ENCODE results near the gene REV1.

Gene REV1

DNA sequence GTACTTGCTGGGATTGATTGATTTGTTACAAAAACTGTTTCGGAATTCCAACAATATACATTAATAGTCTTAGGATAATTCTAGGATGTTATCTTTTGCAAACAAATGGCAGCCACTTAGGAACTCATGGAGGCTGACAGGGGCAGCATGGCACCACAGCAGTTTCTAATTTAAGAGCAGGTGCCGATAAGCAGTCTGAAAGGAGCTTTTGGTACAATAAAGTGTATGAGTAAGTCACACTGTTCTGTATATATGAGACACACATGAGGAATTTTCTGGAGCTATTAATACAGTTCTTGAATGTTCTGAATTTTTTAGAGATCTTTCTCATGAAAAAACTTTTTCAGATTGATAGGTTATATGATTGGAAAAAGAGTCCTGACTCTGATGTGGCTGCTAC is 100.4 kb downstream of the REV1 start:
- H3K36me3 ChIP-seq (replicated peaks; ENCODE audit: insufficient read depth, low read length), result peaks cover 9% of the 10 kb centered on the region
- H3K9ac ChIP-seq (ENCODE audit: low read length), result no peak overlapping the region
- no peak for DNase-seq

DNA sequence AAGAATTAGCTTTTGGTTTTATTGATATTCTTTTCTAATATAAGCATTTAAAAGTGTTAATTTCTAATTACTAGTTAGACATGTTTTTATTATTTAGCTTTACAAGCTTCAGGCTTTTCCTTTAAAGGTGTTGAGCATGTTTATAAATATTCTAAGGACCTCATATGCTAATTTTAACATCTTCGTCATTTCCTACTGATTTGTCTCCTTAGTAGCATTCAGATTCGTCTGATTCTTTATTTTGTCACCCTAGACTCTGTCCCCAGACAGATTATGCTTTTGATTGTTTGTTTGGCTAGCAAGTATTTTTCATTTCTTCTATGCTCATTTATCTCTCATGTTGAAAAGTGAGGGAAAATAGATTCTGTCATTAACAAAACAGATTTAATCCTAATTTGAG is 100.9 kb downstream of the REV1 start:
- Histone ChIP-seq H2AFZ (ENCODE audit: low read length) (no peak overlapping the region), H3K36me3 (replicated peaks; ENCODE audit: insufficient read depth, low read length) (peaks cover 9% of the 10 kb centered on the region), H4K20me1 (ENCODE audit: insufficient read depth, low read length) (no peaks in the 10 kb centered on the region; the same call in 1 of the 2 replicates), H3K9me3 (replicated peaks; ENCODE audit: insufficient read depth, low read length) (no peaks in the 10 kb centered on the region), H3K9me2 (replicated peaks; ENCODE audit: insufficient read depth, low read length) (no peaks in the 10 kb centered on the region), H3K27me3 (replicated peaks; ENCODE audit: insufficient read depth, low read length) (no peaks in the 10 kb centered on the region), H3K4me2 (ENCODE audit: low read depth, low read length) (no peak overlapping the region), H3K79me2 (ENCODE audit: low read length) (no peaks in the 10 kb centered on the region), H3K4me1 (ENCODE audit: low read length) (no peaks in the 10 kb centered on the region), H3F3A (ENCODE audit: insufficient read depth, low read length) (no peaks in the 10 kb centered on the region), H3K27ac (ENCODE audit: low read length) (no peak overlapping the region), H3K4me3 (ENCODE audit: low read length) (no peak overlapping the region), H3K9ac (ENCODE audit: low read length) (no peak overlapping the region)
- DNase-seq, result no peak
- TF ChIP-seq, protein P1, sequence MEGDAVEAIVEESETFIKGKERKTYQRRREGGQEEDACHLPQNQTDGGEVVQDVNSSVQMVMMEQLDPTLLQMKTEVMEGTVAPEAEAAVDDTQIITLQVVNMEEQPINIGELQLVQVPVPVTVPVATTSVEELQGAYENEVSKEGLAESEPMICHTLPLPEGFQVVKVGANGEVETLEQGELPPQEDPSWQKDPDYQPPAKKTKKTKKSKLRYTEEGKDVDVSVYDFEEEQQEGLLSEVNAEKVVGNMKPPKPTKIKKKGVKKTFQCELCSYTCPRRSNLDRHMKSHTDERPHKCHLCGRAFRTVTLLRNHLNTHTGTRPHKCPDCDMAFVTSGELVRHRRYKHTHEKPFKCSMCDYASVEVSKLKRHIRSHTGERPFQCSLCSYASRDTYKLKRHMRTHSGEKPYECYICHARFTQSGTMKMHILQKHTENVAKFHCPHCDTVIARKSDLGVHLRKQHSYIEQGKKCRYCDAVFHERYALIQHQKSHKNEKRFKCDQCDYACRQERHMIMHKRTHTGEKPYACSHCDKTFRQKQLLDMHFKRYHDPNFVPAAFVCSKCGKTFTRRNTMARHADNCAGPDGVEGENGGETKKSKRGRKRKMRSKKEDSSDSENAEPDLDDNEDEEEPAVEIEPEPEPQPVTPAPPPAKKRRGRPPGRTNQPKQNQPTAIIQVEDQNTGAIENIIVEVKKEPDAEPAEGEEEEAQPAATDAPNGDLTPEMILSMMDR (IDR thresholded peaks at IDR 0.05; ENCODE audit: low read length), result no peak
- TF ChIP-seq EZH2 (optimal IDR thresholded peaks at IDR 0.05; ENCODE audit: low read depth, low read length) (no peak), EZH2phosphoT487 (IDR thresholded peaks at IDR 0.05; ENCODE audit: low read length) (no peak)

More for the DNA sequence above, 100.4 kb downstream of the REV1 start:
- H4K20me1 ChIP-seq (ENCODE audit: insufficient read depth, low read length), result no peaks in the 10 kb centered on the region; the same call in 1 of the 2 replicates
- H3K27me3 ChIP-seq (replicated peaks; ENCODE audit: insufficient read depth, low read length), result no peaks in the 10 kb centered on the region
- H3K9me3 ChIP-seq (replicated peaks; ENCODE audit: insufficient read depth, low read length), result no peaks in the 10 kb centered on the region
- no peak overlapping the region for H2AFZ ChIP-seq (ENCODE audit: low read length)
- no peaks in the 10 kb centered on the region for H3K4me1 ChIP-seq (ENCODE audit: low read length)
- H3K4me2 ChIP-seq (ENCODE audit: low read depth, low read length), result no peak overlapping the region
- no peaks in the 10 kb centered on the region for H3K79me2 ChIP-seq (ENCODE audit: low read length)
- H3K4me3 ChIP-seq (ENCODE audit: low read length), result no peak overlapping the region
- TF ChIP-seq EZH2 (optimal IDR thresholded peaks at IDR 0.05; ENCODE audit: low read depth, low read length), result no peak
- TF ChIP-seq, protein P1 (IDR thresholded peaks at IDR 0.05; ENCODE audit: low read length), result no peak
- no peak for TF ChIP-seq EZH2phosphoT487 (IDR thresholded peaks at IDR 0.05; ENCODE audit: low read length)
- no peaks in the 10 kb centered on the region for H3K9me2 ChIP-seq (replicated peaks; ENCODE audit: insufficient read depth, low read length)
- H3K27ac ChIP-seq (ENCODE audit: low read length), result no peak overlapping the region
- H3F3A ChIP-seq (ENCODE audit: insufficient read depth, low read length), result no peaks in the 10 kb centered on the region

DNA sequence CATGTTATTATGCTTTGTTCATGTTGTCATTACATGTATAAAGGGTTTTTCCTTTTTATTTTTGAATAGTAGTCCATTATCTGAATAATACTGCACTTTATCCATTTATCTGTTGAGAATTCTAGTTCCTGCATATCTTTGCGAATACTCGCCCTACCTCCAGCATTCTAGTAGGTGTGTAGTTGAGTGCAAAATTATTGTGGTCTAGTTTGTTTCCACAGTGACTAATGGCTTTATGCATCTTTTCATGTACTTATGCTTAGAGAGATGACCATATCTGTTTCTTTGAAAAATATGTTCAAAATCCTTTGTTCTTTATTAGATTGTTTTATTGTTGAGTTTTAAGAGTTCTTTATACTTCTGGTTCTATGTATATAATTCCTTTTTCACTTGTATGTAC is 103.8 kb downstream of the REV1 start:
- Histone ChIP-seq H3K27ac (ENCODE audit: low read length) (no peak overlapping the region), H3K4me1 (ENCODE audit: low read length) (no peaks in the 10 kb centered on the region), H2AFZ (ENCODE audit: low read length) (no peak overlapping the region), H3F3A (ENCODE audit: insufficient read depth, low read length) (no peaks in the 10 kb centered on the region), H4K20me1 (ENCODE audit: insufficient read depth, low read length) (no peaks in the 10 kb centered on the region; the same call in 1 of the 2 replicates), H3K9me2 (replicated peaks; ENCODE audit: insufficient read depth, low read length) (no peaks in the 10 kb centered on the region), H3K4me3 (ENCODE audit: low read length) (no peak overlapping the region), H3K9ac (ENCODE audit: low read length) (no peak overlapping the region), H3K36me3 (replicated peaks; ENCODE audit: insufficient read depth, low read length) (peaks cover 7% of the 10 kb centered on the region), H3K79me2 (ENCODE audit: low read length) (no peaks in the 10 kb centered on the region), H3K9me3 (replicated peaks; ENCODE audit: insufficient read depth, low read length) (no peaks in the 10 kb centered on the region), H3K4me2 (ENCODE audit: low read depth, low read length) (no peak overlapping the region), H3K27me3 (replicated peaks; ENCODE audit: insufficient read depth, low read length) (no peaks in the 10 kb centered on the region)
- TF ChIP-seq EZH2phosphoT487 (IDR thresholded peaks at IDR 0.05; ENCODE audit: low read length), result no peak
- TF ChIP-seq, protein P1 (IDR thresholded peaks at IDR 0.05; ENCODE audit: low read length), result no peak
- no peak for TF ChIP-seq EZH2 (optimal IDR thresholded peaks at IDR 0.05; ENCODE audit: low read depth, low read length)
- DNase-seq, result no peak
